ENCODE measurements around the gene TMCC3.
"Not testable (repeated sequence)": the region's sequence is repeated elsewhere in the genome, so short reads cannot be mapped to it uniquely, and the experiment has no call there.

TMCC3 gene

GRCh38 chr12:94650143-94651056 is at the start of gene TMCC3:
TMCC3 (minus strand) TSS chr12:94650557; CDS start chr12:94650430, 127 bp downstream.
- peak; percentile 52 for DNase-seq

- no peak for DNase-seq
These were observed 49.4 kb upstream of the TMCC3 start for GRCh38 chr12:94699801-94700200.

- no peak for DNase-seq
These were observed 48.2 kb upstream of the TMCC3 start for GRCh38 chr12:94698578-94698977.

- DNase-seq = no peak
These were observed 47.3 kb upstream of the TMCC3 start for GRCh38 chr12:94697631-94698030.

- no peak for DNase-seq
These were observed 44.4 kb upstream of the TMCC3 start for GRCh38 chr12:94694732-94695131.

GRCh38 chr12:94692826-94693225 is 42.5 kb upstream of the TMCC3 start:
- not testable (repeated sequence) for DNase-seq

GRCh38 chr12:94690198-94690771 is 39.9 kb upstream of the TMCC3 start:
- no peak for DNase-seq

GRCh38 chr12:94689646-94690036 is 39.3 kb upstream of the TMCC3 start:
- DNase-seq = no peak

GRCh38 chr12:94689002-94689645 is 38.8 kb upstream of the TMCC3 start:
- no peak for DNase-seq

GRCh38 chr12:94687891-94688290 is 37.5 kb upstream of the TMCC3 start:
- DNase-seq = no peak

- DNase-seq = no peak
These were observed 36.7 kb upstream of the TMCC3 start for GRCh38 chr12:94686834-94687628.

GRCh38 chr12:94684416-94685142 is 34.2 kb upstream of the TMCC3 start:
- no peak for DNase-seq

GRCh38 chr12:94679554-94680195 is 29.3 kb upstream of the TMCC3 start:
- no peak for DNase-seq

GRCh38 chr12:94678849-94679248 is 28.5 kb upstream of the TMCC3 start:
- no peak for DNase-seq

GRCh38 chr12:94678379-94678778 is 28.0 kb upstream of the TMCC3 start:
- no peak for DNase-seq

GRCh38 chr12:94677778-94678177 is 27.4 kb upstream of the TMCC3 start:
- DNase-seq = no peak

- DNase-seq = no peak
These were observed 26.6 kb upstream of the TMCC3 start for GRCh38 chr12:94676922-94677321.

GRCh38 chr12:94676031-94676641 is 25.8 kb upstream of the TMCC3 start:
- no peak for DNase-seq

GRCh38 chr12:94674835-94675234 is 24.5 kb upstream of the TMCC3 start:
- DNase-seq = no peak

- no peak for DNase-seq
These were observed 23.7 kb upstream of the TMCC3 start for GRCh38 chr12:94674051-94674451.

- no peak for DNase-seq
These were observed 23.1 kb upstream of the TMCC3 start for GRCh38 chr12:94673496-94673895.
